GM21737 (cell line): ENCODE data around the gene PUS1.

Experiments used
- ATAC-seq: cut with Tn5 transposase; IDR thresholded peaks from one replicate; pipeline ENCODE4 v1.9.1; 2021; ENCODE audit warnings: mild to moderate bottlenecking, moderate library complexity; ENCODE audit not compliant: unreplicated experiment

The PUS1 gene

GRCh38 chr12:131990066-131990979, 61.2 kb downstream of the PUS1 start:
- no peak for ATAC-seq

GRCh38 chr12:131990980-131991305, 61.9 kb downstream of the PUS1 start:
- no peak for ATAC-seq

- ATAC-seq = no peak
These were observed 62.8 kb downstream of the PUS1 start for GRCh38 chr12:131991816-131992430.

DNA sequence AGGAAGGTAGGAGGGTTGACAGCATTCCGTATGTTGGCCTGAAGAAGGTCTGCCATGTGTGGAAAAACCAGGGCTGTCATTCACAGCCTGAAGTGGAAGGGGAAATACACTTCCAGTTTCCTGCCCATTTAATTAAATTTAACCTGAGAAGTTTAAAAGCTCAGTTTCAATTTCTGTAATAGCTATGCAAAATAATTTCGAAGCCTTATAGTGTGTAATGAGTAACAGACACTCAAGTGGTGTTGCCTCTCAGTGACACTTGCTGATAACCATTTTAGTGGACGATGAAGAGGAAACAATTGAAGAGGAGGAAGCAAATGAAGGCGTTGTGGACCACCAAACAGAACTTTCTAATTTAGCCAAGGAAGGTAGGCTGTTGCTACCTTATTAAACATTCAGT, 65.5 kb downstream of the PUS1 start:
- peak; percentile 84 for ATAC-seq
